HG03565 (cell line): Measurements from ENCODE around the gene MANF.

Experiments
- ATAC-seq: cut with Tn5 transposase; IDR thresholded peaks from one replicate; pipeline ENCODE4 v1.9.1; 2021; ENCODE audit warnings: mild to moderate bottlenecking, moderate library complexity; ENCODE audit not compliant: unreplicated experiment

MANF gene

DNA sequence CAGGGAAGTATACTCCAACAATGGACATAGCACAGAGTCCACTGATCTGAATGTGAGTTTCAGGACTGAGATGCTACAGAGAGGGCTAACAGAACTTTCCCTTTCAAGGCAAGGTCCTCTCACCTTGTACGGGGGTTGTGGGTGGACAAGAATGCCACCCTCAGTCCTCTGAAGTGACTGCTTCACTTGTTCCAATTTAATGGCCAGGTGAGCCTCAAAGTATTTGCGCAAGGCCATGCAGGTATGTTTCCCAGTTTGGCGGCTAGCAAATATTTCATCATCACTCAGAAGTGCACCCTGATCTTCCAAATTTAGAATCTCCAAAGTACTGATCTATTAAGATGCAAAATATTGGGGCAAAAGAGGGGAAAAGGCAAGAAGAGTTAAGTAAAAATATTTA lies 44.0 kb downstream of the MANF start:
- no peak for ATAC-seq

DNA sequence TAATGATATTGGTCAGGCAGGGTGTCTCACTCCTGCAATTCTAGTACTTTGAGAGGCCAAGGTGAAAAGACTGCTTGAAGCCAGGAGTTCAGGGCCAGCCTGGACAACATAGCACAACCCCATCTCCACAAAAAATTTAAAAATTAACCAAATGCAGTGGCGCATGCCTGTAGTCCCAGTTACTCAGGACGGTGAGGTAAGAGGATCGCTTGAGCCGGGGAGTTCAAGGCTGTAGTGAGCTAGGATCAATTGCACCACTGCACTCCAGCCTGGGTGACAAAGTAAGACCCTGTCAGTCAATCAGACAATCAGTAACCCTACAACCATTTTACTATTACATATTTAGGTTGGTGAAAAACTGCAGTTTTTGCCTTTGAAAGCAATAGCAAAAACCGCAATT lies 49.0 kb downstream of the MANF start:
- no peak for ATAC-seq

DNA sequence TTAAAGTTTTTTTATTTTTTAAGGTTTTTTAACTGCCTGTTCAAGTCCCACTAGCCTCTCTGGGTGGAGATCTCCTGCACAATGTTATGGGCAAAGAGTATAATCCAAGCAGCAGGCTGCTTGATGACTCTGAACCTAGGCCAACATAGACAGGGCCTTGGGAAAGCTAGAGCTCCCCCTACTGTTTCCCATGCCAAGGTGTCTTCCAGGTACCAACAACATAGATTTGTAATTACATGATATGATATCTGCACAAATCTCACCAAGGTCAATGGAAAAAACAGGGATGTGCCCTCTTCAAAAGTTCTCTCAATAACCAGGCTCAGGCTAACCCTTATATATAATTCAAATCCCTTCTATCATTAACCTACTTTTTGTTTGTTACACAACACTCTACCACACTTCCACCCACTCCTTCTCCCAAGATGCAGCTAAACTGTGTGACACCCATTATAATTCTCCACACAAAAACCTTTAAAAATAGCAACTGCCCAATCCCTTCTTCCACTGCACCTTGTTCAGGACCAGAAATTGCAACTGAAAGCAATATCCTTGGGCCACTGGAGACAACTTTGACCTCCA lies 49.7 kb downstream of the MANF start:
- no peak for ATAC-seq

DNA sequence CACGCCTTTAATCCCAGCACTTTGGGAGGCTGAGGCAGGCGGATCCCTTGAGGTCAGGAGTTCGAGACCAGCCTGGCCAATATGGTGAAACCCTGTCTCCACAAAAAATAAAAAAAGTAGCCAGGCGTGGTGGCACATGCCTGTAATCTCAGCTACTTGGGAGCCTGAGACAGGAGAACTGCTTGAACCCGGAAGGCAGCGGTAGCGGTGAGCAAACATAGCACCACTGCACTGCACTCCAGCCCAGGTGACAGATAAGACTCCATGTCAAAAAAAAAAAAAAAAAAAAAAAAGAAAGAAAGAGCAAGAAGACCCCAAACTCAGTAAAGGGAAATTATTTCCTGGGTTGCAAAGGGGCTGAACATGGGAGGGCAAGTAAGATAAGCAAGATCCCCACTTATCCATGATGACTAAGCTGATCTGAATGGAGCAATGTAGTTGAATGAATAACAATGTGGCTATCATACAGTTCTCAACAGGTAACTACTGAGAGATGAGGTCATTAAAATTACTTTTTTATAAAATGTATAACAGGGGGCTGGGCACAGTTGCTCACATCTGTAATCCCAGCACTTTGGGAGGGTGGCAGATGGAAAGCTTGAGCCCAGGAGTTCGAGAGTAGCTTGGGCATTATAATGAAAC lies 52.0 kb downstream of the MANF start:
- ATAC-seq = no peak
